GM19395 (cell line): ENCODE measurements around the gene TNFSF15.
"Not testable (repeated sequence)": the region's sequence is repeated elsewhere in the genome, so short reads cannot be mapped to it uniquely, and the experiment has no call there.

Source experiments
- ATAC-seq: cut with Tn5 transposase; IDR thresholded peaks from one replicate; pipeline ENCODE4 v1.9.1; 2021; ENCODE audit warnings: mild to moderate bottlenecking, moderate library complexity; ENCODE audit not compliant: unreplicated experiment

TNFSF15 gene

DNA sequence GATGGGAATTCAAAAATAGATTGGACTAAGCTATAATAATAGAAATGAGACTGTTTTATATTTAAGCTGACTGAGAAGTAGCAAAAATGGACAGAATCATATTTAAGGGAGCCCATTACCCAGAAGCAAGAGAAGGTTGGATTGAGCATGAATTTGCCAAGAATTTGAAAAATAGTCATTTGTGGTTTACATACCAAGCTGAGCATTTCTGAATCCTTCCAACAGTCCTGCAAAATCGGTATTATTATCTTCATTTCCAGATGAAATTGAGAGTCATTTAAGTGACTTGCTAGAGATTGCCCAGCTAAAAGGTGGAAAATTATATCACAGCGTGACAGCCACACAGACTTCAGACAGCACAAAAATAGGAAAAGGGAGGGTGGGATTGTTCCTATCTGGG, 48.4 kb downstream of the TNFSF15 start:
- ATAC-seq = no peak

GRCh38 chr9:114756920-114757319, 48.9 kb downstream of the TNFSF15 start:
- ATAC-seq = no peak

- no peak for ATAC-seq
These were observed 51.3 kb downstream of the TNFSF15 start for GRCh38 chr9:114754581-114754980.

DNA sequence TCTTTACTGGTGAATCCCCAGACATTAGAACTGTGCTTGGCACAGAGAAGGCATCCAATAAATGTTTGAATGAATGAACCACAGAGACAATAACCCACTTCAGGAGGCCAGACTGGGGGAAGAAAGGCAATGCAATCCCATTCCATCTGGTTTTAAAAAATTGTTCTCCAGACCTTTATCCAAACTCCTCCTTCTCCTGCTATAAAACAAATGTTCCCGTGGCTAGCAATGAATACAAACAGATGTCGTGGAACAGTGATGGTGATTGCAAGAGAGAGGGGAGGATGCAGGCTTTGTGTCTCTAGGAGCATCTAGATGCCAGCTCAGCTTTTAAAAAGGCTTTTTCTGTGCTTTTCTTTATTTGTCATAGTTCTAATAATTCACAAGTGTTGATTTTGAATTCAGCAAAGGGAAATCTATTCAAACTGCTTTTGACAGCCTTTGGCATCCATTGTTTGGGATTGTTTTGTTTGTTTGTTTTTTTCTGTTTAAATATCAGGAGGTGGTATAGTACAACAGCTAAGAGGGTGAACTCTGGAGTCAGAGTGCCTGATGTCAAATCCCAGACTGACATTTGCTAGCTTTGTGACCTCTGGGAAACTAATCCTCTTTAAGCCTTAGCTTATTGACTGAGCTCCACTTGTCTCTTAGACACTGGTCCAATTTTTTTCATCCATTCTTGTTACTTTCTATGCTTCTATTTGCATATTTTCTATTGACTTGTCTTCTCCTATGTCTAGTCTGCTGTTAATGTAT, 59.1 kb downstream of the TNFSF15 start:
- ATAC-seq = no peak

DNA sequence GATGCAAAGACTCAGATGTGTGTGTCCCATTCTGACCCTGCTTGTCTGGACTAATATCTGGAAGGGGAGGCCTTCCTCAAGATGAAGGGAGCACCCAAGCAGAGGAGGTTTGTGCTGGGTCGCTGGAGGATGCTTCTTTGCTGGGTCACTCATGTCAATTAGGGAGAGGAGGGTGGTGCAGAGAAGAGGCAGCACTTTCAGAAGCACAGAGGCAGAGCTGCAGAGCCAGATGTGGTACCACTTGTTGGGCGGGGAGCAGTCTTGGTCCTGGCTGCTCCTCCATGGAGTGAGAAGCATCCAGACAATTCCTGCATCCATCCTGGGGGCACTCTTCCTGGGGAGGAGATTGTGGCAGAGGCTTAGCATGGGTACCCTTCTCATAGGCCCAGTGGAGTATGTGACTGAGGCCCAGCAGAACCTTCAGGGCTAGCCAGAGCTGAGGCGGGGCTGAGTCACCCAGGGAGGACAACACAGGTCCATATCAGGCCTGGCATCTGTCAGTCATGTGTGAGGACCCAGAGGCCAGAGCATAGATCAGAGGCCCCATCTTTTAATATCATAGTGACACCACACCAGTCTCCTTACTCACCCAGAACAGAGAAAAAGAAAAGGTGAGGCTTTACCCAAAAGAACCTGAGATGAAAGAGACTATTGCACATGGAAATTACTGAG, 59.8 kb downstream of the TNFSF15 start:
- ATAC-seq = no peak

GRCh38 chr9:114745108-114745848, 60.6 kb downstream of the TNFSF15 start:
- no peak for ATAC-seq

- ATAC-seq = no peak
These were observed 62.4 kb downstream of the TNFSF15 start for GRCh38 chr9:114743446-114743845.

GRCh38 chr9:114742947-114743346, 62.9 kb downstream of the TNFSF15 start:
- no peak for ATAC-seq

DNA sequence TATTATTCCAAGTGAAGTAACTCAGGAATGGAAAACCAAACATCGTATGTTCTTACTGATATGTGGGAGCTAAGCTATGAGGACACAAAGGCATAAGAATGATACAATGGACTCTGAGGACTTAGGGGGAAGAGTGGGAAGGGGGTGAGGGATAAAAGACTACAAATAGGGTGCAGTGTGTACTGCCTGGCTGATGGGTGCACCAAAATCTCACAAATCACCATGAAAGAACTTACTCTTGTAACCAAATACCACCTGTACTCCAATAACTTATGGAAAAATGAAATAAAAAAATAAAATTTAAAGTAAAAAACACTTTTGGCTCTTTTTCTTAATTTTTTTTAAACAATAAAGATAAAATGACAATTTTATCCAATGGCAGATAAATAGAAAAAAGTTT, 64.3 kb downstream of the TNFSF15 start:
- not testable (repeated sequence) for ATAC-seq

- ATAC-seq = peak; percentile 63
These were observed 67.1 kb downstream of the TNFSF15 start for GRCh38 chr9:114738581-114739316.

DNA sequence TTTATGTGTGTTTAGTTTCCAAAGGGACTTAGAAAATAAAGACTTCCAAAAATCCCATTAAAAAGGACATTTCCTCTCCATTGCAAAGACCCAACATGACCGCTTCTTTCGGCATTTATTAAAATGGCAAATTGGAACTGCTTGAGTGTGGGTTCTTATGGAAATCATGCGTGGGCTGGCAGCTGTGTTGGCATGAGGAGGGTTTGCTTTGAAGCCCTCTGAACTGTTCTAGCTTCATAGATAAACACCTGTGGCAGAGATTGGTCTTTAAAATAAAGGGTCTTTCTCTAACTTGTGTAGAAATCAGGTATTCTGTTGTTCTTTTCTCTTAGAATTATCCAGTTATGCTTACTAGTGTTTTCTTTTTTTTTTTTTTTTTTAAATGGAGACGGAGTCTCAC, 68.0 kb downstream of the TNFSF15 start:
- no peak for ATAC-seq

GRCh38 chr9:114737118-114737517, 68.7 kb downstream of the TNFSF15 start:
- no peak for ATAC-seq

DNA sequence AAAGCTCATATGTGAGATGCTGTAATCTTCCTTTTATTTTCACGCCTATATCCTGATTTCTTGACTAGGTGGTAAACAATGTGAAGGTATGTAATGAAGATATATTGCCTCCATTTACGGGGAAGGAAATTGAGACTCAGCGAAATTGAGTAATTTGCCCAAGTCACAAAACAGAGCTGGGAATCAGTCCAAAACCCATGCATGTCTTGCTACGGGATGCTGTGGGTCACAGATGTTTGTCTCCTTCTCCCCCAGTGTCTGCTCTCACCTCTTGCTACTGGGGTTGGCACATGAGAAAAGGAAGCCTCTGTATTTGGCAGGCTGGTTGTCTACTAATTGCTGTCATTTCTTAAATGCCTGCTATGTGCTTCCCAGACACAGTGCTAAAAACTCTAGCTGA, 70.1 kb downstream of the TNFSF15 start:
- no peak for ATAC-seq

DNA sequence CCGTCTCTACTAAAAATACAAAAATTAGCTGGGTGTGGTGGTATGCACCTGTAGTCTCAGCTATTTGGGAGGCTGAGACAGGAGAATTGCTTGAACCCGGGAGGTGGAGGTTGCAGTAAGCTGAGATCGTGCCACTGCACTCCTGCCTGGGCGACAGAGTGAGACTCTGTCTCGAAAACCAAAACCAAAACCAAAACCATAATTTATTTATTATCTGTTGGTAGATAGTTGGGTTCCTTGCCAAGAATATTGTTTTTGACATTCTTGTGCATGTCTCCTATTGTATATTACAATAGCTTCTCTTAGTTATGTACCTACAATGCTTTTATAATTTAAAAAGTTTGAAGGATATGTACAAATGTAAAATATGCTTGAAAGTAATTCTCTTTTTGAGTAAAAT, 70.7 kb downstream of the TNFSF15 start:
- ATAC-seq = not testable (repeated sequence)
